Measurements from ENCODE around the gene PLD3.

- no peak for TF ChIP-seq POLR2AphosphoS5 (IDR thresholded peaks at IDR 0.05)
- TF ChIP-seq POLR2A (IDR thresholded peaks at IDR 0.05) = no peak
These were observed 33.8 kb upstream of the PLD3 start for GRCh38 chr19:40314656-40315055.

Data from spleen (tissue), 3 donors.